ENCODE data around the gene MRGPRX1. TPM values are rescaled to one million over a fixed set of nuclear protein-coding genes. Genes with fewer than 3 reads are reported as not detected.
"Not testable (repeated sequence)": the region's sequence is repeated elsewhere in the genome, so short reads cannot be mapped to it uniquely, and the experiment has no call there.

The MRGPRX1 gene
- polyA plus RNA-seq (ENCODE audit: insufficient read length in 12 of 12), result not detected
- long read RNA-seq, donor 1, result 0 reads
- long read RNA-seq, donor 2, result 0 reads
- long read RNA-seq, donor 3, result 0 reads
- long read RNA-seq, donor 4, result 0 reads
- long read RNA-seq, donor 5, result 0 reads
- long read RNA-seq, donor 6, result 0 reads
- long read RNA-seq, donor 7, result 0 reads
- long read RNA-seq, donor 8, result 0 reads
- long read RNA-seq, donor 9, result 0 reads
- long read RNA-seq, donor 10, result 0 reads
- long read RNA-seq, donor 11, result 0 reads

DNA sequence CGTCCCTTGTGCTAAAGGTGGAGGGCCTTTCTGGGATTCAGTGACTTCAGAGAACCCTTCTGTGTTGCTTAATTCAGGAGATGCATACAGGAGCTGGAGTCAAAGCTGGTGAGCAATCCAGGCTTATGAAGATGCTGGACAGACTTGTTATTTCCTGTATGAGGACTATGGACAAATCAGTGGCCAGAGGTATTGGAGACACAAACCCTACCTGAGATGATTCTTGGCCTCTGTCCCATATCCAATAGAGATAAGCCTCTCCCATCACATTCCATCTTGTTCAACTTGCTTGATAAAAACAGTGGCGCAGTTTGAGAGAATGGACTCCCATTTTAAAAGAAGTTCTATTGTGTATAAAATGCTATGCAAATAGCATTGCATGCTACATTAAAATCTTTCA is at the start of gene MRGPRX1:
Gene MRGPRX1 (minus strand): TSS at position 101 of the 400 bp plus-strand sequence. CDS start 4,630 bp downstream, outside the sequence.
- no peak for DNase-seq

DNA sequence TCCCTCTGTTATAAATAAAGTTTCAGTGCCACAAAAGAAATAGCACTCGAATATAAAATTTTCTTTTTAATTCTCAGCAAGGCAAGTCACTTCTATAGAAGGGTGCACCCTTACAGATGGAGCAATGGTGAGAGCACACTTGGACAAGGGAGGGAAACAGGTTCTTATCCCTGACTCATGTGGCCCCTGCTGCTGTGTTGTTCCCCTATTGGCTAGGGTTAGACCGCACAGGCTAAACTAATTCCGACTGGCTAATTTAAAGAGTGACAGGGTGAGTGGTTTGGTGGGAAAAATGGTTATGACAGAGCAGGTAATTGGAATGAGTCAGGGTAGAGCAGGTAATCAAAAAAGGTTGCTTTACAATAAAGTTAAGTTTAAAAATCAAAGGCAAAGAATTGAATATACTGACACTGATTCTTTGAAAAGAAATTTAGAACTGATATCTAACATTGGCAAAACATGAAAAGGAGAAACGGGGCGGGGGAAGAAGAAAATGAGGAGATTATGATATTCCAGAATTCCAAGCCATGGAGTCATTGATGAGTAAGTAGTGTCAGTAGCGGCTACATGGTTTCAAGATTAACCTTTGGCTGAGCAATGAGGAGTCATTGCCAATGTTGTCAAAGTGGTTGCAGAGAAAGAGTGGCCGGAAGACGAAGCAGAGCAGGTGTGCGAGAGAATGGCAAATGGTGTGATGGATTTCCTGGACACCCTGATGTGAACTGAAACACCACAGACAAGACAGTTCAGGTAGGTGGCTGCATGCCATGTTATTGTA is 48.4 kb upstream of the MRGPRX1 start:
- no peak for DNase-seq

DNA sequence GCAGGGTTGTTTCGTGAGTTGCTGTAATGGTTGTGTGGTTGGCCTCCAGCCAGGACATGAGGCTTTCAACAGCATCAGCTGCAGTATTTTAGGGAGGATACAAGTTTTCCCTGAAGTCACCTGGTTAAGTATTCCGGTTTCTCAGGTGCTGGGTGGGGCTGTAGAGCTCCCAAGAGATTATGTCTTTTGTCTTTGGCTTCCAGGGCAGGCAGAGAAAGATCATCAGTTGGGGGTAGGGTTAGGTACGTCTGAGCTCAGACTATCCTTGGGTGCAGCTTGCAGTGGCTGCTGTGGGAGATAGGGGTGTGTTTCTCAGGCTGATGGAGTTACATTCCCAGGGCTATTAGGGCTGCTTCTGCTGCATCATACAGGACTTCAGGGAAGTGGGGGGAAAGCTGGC is 47.5 kb upstream of the MRGPRX1 start:
- DNase-seq, result no peak

DNA sequence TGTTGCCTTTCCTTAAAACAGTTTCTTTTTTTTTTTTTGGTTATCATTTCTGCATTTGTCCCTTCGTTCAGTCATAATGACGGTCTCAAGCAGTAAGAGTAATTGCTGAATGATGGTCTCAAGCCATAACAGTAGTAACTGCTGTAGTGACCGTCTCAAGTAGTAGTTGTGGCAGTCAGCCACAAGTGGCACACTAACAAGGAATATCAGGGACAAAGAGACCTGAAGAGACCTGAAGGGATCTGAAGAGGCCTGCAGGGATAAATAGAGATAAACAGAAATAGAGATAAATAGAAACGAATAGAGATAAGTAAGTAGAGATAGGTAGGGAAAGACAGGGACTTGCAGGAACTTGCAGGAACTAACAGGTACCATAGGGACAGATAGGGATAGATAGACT is 42.7 kb upstream of the MRGPRX1 start:
- DNase-seq, result no peak

DNA sequence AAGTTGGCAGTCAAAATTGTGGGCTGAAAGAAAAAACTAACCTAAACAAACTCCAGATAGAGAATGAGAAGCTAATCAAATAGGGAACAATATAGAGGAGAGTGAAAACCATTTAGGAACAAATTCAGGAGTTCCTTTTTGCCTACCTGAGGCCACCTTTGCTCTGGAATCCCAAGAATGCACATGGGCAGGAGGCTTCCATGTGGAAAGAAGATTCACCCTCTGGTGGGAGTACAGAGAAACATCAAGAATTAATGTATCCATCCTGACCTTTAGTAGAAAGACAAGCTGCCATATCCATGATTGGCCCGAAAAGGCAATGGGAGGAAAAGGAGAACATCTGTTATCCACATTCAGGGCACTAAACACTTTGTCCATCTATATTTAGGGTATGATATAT is 35.0 kb upstream of the MRGPRX1 start:
- no peak for DNase-seq

DNA sequence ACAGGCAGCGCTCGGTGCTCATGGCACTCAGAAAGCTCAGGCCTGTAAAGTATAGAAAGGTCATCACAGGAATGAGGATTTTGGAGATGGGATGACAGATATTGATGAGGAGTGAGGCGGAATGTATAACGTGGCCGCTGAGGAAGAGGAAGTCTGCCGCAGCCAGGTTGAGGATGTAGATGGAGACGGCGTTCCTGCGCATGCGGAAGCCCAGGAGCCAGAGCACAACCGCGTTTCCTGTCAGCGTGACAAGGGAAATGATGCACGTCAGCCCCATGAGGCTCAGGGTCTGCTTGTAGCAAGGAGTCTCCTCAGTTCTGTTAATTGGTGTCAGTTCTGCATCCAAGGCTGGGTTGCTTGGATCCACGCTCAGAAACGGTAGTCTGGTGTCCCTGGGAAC is 33.1 kb upstream of the MRGPRX1 start:
- no peak for DNase-seq

DNA sequence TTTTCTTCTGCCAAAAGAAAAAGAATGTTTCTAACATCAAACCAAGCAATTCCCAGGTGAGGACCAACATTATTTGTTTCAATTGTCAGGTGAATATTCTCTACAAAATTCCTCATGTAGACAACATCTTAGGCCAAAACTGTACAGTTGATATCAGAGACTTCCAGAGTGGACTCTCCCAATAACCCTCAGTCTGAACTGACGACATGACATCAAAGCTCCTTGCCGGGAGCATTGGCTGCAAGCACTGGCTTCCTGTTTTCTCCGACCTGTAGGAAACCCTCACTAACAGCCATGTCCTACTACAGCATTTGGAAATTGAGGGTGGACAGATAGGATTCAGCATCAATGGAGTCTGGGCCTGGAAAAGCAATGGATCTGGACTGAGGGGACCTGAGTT is 30.5 kb upstream of the MRGPRX1 start:
- no peak for DNase-seq

DNA sequence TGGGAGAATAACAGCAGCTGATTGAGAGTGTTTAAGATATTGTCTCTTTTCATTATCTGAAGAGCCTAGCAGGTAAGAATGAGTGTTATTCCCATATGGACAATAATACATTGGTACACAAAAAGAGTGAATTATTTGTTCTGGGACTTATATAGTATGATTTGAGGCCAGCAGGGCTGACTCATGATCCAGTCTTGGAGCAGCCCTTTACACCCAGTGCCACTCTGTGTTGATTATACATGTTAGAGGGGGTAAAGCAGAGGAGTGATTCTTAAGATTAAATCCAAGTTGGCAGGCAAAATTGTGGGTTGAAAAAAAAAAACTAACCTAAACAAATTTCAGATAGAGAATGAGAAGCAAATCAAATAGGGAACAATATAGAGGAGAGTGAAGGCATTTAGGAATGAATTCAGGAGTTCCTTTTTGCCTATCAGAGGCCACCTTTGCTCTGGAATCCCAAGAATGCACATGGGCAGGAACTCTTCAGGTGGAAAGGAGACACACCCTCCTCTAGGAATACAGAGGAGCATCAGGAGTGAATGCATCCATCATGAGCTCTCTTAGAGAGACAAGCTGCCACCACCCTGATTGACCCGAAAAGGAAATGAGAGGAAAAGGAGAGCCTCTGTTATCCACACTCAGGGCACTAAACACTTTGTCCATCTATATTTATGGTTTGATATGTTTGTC is 19.2 kb upstream of the MRGPRX1 start:
- DNase-seq, result no peak

DNA sequence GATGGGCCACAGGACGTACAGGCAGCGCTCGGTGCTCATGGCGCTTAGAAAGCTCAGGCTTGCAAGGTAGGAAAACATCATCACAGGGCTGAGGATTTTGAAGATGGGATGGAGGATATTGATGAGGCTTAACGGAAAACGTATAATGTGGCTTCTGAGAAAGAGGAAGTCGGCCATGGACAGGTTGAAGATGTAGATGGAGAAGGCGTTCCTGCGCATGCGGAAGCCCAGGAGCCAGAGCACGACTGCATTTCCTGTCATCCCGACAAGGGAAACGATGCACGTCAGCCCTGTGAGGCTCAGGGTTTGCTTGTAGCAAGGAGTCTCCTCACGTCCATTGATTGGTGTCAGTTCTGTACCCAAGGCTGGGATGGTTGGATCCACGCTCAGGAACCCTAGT is 17.4 kb upstream of the MRGPRX1 start:
- no peak for DNase-seq

DNA sequence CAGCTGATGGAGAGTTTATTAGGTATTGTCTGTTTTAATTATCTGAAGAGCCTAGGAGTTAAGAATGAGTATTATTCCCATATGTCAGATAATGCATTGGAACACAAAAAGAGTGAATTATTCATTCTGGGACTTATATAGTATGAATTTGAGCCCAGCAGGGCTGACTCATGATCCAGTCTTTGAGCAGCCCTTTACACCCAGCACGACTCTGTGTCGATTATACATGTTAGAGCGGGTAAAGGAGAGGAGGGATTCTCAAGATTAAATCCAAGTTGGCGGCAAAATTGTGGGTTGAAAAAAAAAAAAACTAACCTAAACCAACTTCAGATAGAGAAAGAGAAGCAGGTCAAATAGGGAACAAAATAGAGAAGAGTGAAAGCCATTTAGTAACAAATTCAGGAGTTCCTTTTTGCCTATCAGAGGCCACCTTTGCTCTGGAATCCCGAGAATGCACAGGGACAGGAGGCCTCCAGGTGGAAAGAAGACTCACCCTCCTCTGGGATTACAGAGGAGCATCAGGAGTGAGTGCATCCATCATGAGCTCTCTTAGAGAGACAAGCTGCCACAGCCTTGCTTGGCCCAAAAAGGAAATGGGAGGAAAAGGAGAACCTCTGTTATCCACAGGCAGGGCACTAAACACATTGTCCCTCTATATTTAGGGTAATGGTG is 3.1 kb downstream of the MRGPRX1 start:
- DNase-seq, result no peak

DNA sequence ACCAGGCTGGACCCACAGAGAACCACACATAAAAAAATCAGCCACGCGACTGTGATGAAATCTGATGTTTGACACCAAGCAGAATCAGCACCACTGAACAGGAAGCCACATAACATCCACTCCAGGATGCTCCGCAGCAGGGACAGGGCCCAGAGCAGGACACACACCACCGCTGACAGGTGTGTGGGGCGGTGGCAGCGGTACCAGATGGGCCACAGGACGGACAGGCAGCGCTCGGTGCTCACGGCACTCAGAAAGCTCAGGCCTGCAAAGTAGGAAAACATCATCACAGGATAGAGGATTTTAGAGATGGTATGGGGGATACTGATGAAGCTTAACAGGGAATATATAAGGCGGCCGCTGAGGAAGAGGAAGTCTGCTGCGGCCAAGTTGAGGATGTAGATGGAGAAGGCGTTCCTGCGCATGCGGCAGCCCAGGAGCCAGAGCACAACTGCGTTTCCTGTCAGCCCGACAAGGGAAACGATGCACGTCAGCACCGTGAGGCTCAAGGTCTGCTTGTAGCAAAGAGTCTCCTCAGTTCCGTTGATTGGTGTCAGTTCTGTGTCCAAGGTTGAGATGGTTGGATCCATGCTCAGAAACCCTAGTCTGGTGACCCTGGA is 4.9 kb downstream of the MRGPRX1 start:
- no peak for DNase-seq

DNA sequence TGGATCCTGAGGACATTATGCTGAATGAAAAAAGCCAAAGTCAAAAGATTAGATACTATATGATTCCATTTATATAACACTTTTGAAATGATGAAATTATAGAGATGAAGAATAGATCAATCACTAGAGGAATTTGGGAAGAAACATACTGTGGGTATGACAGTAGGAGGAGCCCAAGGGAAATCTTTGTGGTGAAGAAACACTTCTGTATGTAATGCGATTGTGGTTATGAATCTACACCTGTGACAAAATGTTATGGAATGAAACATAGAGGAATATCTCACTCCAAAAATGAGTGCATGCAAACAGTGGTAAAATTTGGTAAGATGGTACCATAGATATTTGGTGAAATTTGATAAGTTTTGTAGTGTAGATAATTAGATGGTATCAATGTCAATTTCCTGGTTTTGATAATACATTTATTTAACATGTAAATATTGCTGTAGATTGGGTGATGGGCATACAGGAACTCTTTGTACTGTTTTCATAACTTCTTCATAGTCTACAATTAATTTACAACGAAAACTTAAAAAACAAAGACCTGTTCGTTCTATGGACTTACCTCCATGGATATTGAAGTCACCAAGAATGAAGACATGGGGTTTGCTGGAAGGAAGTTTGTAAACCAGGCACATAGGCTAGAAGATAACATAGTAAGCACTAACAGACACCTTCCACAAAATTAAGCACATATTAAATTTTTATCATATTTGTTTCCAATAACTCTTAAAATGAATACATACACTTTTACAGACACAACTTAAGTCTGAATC is 11.5 kb downstream of the MRGPRX1 start:
- DNase-seq, result no peak

DNA sequence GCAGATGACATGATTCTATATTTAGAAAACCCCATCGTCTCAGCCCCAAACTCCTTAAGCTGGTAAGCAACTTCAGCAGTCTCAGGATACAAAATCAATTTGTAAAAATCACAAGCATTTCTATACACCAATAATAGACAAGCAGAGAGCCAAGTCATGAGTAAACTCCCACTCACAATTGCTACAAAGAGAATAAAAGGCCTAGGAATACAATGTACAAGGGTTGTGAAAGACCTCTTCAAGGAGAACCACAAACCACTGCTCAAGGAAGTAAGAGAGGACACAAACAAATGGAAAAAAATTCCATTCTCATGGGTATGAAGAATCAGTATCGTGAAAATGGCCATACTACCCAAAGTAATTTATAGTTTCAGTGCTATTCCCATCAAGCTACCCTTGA is 13.8 kb downstream of the MRGPRX1 start:
- not testable (repeated sequence) for DNase-seq

DNA sequence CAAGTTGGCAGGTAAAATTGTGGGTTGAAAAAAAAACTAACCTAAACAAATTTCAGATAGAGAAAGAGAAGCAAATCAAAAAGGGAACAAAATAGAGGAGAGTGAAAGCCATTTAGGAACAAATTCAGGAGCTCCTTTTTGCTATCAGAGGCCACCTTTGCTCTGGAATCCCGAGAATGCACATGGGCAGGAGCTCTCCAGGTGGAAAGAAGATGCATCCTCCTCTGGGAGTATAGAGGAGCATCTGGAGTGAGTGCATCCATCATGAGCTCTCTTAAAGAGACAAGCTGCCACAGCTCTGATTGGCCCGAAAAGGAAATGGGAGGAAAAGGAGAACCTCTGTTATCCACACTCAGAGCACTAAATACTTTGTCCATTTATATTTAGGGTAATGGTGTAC is 26.3 kb downstream of the MRGPRX1 start:
- no peak for DNase-seq

DNA sequence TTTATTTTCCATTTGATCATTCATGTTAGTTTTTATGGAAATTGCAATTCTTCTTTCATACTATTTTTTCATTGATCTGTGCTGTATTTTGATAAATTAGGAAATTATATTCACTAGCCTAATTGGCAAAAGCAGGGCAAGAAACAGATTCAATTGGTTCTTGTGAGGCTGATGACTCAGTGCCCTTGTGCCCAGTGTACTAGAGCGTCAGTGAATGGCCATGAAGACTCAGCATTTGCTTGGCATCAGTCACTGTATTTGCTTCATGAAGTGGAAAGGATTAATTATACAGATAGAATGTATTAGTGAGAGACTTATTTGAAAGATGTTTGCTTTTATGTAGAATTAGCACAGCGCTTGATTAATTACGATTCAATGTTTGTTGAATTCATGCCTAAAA is 31.8 kb downstream of the MRGPRX1 start:
- DNase-seq, result no peak

DNA sequence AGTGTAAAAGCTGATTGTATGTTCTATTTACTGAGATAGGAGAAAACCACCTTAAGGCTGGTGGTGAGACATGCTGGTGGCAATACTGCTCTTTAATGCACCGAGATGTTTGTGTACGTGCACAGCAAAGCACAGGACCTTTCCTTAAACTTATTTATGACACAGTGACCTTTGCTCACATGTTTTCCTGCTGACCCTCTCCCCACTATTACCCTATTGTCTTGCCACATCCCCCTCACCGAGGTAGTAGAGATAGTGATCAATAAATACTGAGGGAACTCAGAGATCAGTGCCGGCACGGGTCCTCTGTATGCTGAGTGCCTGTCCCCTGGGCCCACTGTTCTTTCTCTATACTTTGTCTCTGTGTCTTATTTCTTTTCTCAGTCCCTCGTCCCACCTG is 38.6 kb downstream of the MRGPRX1 start:
- DNase-seq, result not testable (repeated sequence)

DNA sequence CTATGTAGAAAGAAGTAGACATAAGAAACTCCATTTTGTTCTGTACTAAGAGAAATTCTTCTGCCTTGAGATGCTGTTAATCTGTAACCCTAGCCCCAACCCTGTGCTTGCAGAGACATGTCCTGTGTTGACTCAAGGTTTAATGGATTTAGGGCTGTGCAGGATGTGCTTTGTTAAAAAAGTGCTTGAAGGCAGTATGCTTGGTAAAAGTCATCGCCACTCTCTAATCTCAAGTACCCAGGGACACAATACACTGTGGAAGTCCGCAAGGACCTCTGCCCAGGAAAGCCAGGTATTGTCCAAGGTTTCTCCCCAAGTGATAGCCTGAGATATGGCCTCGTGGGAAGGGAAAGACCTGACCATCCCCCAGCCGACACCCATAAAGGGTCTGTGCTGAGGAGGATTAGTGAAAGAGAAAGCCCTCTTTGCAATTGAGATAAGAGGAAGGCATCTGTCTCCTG is 39.0 kb downstream of the MRGPRX1 start:
- not testable (repeated sequence) for DNase-seq

DNA sequence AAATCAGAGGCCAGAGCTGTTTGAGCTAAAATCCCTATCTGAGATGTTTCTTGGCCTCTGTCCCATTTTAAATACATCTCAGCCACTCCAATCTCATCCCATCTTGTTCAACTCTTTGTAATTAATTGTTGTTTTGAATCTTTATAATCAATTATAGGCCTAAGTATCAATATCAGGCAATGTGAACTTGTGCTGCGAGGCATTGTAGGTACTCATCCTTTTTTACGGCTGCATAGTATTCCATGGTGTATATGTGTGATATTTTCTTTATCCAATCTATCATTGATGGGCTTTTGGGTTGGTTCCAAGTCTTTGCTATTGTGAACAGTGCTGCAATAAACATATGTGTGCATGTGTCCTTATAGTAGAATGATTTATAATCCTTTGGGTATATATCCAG is 47.5 kb downstream of the MRGPRX1 start:
- not testable (repeated sequence) for DNase-seq

DNA sequence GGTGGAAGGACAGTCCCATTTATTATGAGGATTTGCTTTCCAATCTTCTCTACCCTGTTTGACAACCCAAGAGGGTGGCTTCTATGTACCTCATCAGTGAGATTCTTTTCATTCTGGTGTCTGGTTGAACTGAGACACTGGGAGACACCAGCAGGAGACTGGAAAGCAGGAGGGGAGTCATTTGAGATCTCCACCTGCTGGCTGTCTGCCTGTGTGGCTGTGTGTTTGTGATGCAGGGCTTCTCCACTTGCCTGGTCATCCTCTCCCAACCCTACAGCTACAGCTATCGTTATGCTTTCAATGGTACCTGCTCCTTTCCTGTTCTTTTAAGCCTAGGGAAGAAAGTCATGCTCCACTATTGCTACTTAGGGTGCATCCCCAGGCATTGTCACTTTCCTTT is 48.6 kb downstream of the MRGPRX1 start:
- no peak for DNase-seq

All from muscle of arm (tissue), 14 donors.